HEK293 (cell line): Measurements from ENCODE around the gene MEIKIN.

ENCODE experiments used
- CTCF ChIA-PET: fragments of 350-600 bp; formaldehyde crosslinking; extraction: SDS; loops from one replicate; lab custom pipeline; 2021; ENCODE audit warnings: antibody characterized with exemption; lab: Yijun Ruan, JAX
- POLR2A ChIA-PET: fragments of 300-600 bp; formaldehyde crosslinking; extraction: SDS; loops from one replicate; lab custom pipeline; 2020; ENCODE audit warnings: antibody characterized with exemption, inconsistent platforms; lab: Yijun Ruan, JAX
- H3K27ac ChIP-seq: fragments of 200-500 bp; sonication (Bioruptor generic); 2 replicates; pipeline ENCODE4 v1.5.1; 2014; ENCODE audit warnings: low read depth, low read length, control low read depth, inconsistent platforms; ENCODE audit errors: extremely low read depth
- H3K36me3 ChIP-seq, 2 experiments: fragments of 200-500 bp in 1 of 2; sonication (Bioruptor generic) in 1 of 2; 1 replicate in 1 of 2; 2 replicates in 1 of 2; pipeline ENCODE4 v1.5.1; 2014 to 2017; ENCODE audit warnings: inconsistent platforms in 2 of 2, low read length in 2 of 2; ENCODE audit not compliant: control insufficient read depth in 2 of 2, insufficient read depth in 1 of 2
- H3K4me1 ChIP-seq: fragments of 200-500 bp; sonication (Bioruptor generic); 2 replicates; pipeline ENCODE4 v1.5.1; 2014; ENCODE audit warnings: mild to moderate bottlenecking, low read length, inconsistent platforms; ENCODE audit not compliant: control insufficient read depth, insufficient read depth
- H3K4me3 ChIP-seq: 2 replicates; pipeline ENCODE4 v1.5.1; 2011; ENCODE audit warnings: low read depth, mild to moderate bottlenecking, control low read depth, low read length, moderate library complexity
- H3K9me3 ChIP-seq: fragments of 200-500 bp; sonication (Bioruptor generic); 2 replicates; pipeline ENCODE4 v1.5.1; 2014; ENCODE audit warnings: low read depth, low read length, inconsistent platforms; ENCODE audit not compliant: control insufficient read depth, insufficient read depth
- KLF7 ChIP-seq: fragments of 450-650 bp; formaldehyde crosslinking; IDR thresholded peaks from 2 replicates; pipeline ENCODE4 v1.5.1; 2016; ENCODE audit warnings: missing biosample characterization, missing genetic modification characterization, borderline replicate concordance
- TCF7L2 ChIP-seq: IDR thresholded peaks from 2 replicates; pipeline ENCODE4 v1.6.1; 2011; ENCODE audit warnings: low read depth, mild to moderate bottlenecking, inconsistent platforms, low read length, moderate library complexity, borderline replicate concordance
- YY1 ChIP-seq: fragments of 450-650 bp; formaldehyde crosslinking; IDR thresholded peaks from 2 replicates; pipeline ENCODE4 v1.5.1; 2018; ENCODE audit warnings: missing biosample characterization, missing genetic modification characterization
- ZBTB17 ChIP-seq: fragments of 450-650 bp; formaldehyde crosslinking; IDR thresholded peaks from 2 replicates; pipeline ENCODE4 v1.5.1; 2016; ENCODE audit warnings: missing biosample characterization, missing genetic modification characterization
- ZFP37 ChIP-seq: fragments of 450-650 bp; formaldehyde crosslinking; IDR thresholded peaks from 2 replicates; pipeline ENCODE4 v1.5.1; 2016; ENCODE audit warnings: missing biosample characterization, missing genetic modification characterization
- ZNF138 ChIP-seq: fragments of 450-650 bp; formaldehyde crosslinking; IDR thresholded peaks from 2 replicates; pipeline ENCODE4 v1.5.1; 2016; ENCODE audit warnings: missing biosample characterization, missing genetic modification characterization, borderline replicate concordance
- ZNF169 ChIP-seq: fragments of 450-650 bp; formaldehyde crosslinking; IDR thresholded peaks from 2 replicates; pipeline ENCODE4 v1.5.1; 2016; ENCODE audit warnings: missing biosample characterization, missing genetic modification characterization
- ZNF184 ChIP-seq: fragments of 450-650 bp; IDR thresholded peaks from 2 replicates; pipeline ENCODE4 v1.5.1; 2018; ENCODE audit warnings: missing biosample characterization, mild to moderate bottlenecking, missing genetic modification characterization
- ZNF423 ChIP-seq: fragments of 450-650 bp; formaldehyde crosslinking; IDR thresholded peaks from 2 replicates; pipeline ENCODE4 v1.5.1; 2016; ENCODE audit warnings: missing biosample characterization, missing genetic modification characterization
- ZNF501 ChIP-seq: fragments of 450-650 bp; formaldehyde crosslinking; IDR thresholded peaks from 2 replicates; pipeline ENCODE4 v1.5.1; 2016; ENCODE audit warnings: missing biosample characterization, missing genetic modification characterization
- ZNF701 ChIP-seq: fragments of 450-650 bp; formaldehyde crosslinking; IDR thresholded peaks from 2 replicates; pipeline ENCODE4 v1.5.1; 2016; ENCODE audit warnings: missing biosample characterization, missing genetic modification characterization
- ZNF76 ChIP-seq: fragments of 450-650 bp; formaldehyde crosslinking; IDR thresholded peaks from 2 replicates; pipeline ENCODE4; 2016; ENCODE audit warnings: low read depth, missing biosample characterization, missing genetic modification characterization, borderline replicate concordance
- TF ChIP-seq, protein P1 (sequence below): fragments of 450-650 bp; formaldehyde crosslinking; IDR thresholded peaks from 2 replicates; pipeline ENCODE4 v1.5.1; 2016; ENCODE audit warnings: missing biosample characterization, missing genetic modification characterization
- TF ChIP-seq, protein P2 (sequence below): fragments of 450-650 bp; formaldehyde crosslinking; IDR thresholded peaks from 2 replicates; pipeline ENCODE4 v1.5.1; 2017; ENCODE audit warnings: missing biosample characterization, missing genetic modification characterization
- TF ChIP-seq, protein P3 (sequence below): fragments of 450-650 bp; formaldehyde crosslinking; IDR thresholded peaks from 2 replicates; pipeline ENCODE4 v1.5.1; 2016; ENCODE audit warnings: missing biosample characterization, missing genetic modification characterization
- TF ChIP-seq, protein P4 (sequence below): fragments of 450-650 bp; formaldehyde crosslinking; IDR thresholded peaks from 2 replicates; pipeline ENCODE4 v1.5.1; 2016; ENCODE audit warnings: missing biosample characterization, missing genetic modification characterization
- TF ChIP-seq, protein P5 (sequence below): fragments of 450-650 bp; formaldehyde crosslinking; IDR thresholded peaks from 2 replicates; pipeline ENCODE4 v1.5.0; 2017; ENCODE audit warnings: missing biosample characterization, missing genetic modification characterization, borderline replicate concordance

The MEIKIN gene

DNA sequence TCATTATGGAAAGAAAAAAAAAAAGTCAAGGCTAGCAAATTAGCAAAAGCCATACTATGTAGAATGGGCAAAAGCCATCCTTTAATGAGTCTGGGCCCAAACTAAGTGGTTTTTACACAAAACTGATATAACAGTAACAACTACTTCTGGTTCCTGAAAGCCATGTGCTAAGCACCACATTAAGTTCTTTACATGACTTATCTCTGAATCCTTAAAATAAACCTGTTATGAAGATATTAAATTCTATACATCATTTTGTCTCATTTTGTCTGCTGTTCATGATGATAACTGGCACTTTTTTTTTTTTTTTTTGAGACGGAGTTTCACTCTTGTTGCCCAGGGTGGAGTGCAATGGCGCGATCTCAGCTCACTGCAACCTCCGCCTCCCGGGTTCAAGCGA, 153.6 kb downstream of the MEIKIN start (continued):
- TF ChIP-seq, protein P1, sequence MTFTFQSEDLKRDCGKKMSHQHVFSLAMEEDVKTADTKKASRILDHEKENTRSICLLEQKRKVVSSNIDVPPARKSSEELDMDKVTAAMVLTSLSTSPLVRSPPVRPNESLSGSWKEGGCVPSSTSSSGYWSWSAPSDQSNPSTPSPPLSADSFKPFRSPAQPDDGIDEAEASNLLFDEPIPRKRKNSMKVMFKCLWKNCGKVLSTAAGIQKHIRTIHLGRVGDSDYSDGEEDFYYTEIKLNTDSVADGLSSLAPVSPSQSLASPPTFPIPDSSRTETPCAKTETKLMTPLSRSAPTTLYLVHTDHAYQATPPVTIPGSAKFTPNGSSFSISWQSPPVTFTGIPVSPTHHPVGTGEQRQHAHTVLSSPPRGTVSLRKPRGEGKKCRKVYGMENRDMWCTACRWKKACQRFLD, result no peak
- TF ChIP-seq KLF7 (tag by site-specific recombination) (no peak), ZBTB17 (tag by site-specific recombination) (no peak), ZNF169 (tag by site-specific recombination) (no peak), ZNF501 (tag by site-specific recombination) (no peak), ZNF701 (tag by site-specific recombination) (no peak), ZNF138 (tag by site-specific recombination) (no peak)
- TF ChIP-seq, protein P2, sequence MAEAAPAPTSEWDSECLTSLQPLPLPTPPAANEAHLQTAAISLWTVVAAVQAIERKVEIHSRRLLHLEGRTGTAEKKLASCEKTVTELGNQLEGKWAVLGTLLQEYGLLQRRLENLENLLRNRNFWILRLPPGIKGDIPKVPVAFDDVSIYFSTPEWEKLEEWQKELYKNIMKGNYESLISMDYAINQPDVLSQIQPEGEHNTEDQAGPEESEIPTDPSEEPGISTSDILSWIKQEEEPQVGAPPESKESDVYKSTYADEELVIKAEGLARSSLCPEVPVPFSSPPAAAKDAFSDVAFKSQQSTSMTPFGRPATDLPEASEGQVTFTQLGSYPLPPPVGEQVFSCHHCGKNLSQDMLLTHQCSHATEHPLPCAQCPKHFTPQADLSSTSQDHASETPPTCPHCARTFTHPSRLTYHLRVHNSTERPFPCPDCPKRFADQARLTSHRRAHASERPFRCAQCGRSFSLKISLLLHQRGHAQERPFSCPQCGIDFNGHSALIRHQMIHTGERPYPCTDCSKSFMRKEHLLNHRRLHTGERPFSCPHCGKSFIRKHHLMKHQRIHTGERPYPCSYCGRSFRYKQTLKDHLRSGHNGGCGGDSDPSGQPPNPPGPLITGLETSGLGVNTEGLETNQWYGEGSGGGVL (tag by site-specific recombination), result no peak

DNA sequence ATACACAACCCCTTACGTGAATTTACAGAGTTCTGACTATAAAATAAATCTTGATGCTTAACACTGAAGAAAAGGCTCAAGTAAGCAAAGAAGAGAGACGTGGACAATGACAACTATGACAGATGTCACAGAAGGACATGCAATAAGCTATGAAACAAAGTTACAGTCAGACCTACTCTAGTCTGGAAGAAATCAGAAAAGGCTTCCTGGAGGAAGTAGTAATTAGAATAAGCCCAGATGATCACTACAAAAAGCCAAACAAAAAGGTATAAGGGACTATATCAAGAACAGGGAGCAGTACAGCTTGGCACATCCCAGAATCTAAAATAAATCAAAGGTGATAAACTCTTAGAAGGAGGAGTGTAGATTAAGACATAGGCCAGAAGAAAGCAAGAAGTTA, 154.9 kb downstream of the MEIKIN start:
- CTCF ChIA-PET, result interaction anchor here (0.6 kb wide), 1 partner anchor 43 kb away, joined by 4 read pairs; no protein-coding TSS in a partner anchor
- Histone ChIP-seq H3K9me3 (no peaks in the 10 kb centered on the region), H3K36me3 (peaks cover 0 to 4% of the 10 kb centered on the region in 2 experiments; a peak in 1 of 3 replicates), H3K4me3 (no peak overlapping the region), H3K4me1 (peaks cover 9% of the 10 kb centered on the region), H3K27ac (no peak overlapping the region)
- POLR2A ChIA-PET, result interaction anchor here (0.7 kb wide), 2 partner anchors 9 to 1263 kb away, joined by 5 read pairs; no protein-coding TSS in a partner anchor
- TF ChIP-seq ZNF76 (tag by site-specific recombination) (no peak), ZNF169 (tag by site-specific recombination) (no peak), TCF7L2 (no peak), YY1 (tag by site-specific recombination) (no peak)
- TF ChIP-seq, protein P3, sequence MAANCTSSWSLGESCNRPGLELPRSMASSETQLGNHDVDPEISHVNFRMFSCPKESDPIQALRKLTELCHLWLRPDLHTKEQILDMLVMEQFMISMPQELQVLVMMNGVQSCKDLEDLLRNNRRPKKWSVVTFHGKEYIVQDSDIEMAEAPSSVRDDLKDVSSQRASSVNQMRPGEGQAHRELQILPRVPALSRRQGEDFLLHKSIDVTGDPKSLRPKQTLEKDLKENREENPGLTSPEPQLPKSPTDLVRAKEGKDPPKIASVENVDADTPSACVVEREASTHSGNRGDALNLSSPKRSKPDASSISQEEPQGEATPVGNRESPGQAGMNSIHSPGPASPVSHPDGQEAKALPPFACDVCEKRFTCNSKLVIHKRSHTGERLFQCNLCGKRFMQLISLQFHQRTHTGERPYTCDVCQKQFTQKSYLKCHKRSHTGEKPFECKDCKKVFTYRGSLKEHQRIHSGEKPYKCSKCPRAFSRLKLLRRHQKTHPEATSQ (tag by site-specific recombination), result no peak
- TF ChIP-seq, protein P4, sequence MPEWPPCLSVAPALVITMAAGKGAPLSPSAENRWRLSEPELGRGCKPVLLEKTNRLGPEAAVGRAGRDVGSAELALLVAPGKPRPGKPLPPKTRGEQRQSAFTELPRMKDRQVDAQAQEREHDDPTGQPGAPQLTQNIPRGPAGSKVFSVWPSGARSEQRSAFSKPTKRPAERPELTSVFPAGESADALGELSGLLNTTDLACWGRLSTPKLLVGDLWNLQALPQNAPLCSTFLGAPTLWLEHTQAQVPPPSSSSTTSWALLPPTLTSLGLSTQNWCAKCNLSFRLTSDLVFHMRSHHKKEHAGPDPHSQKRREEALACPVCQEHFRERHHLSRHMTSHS (tag by site-specific recombination), result no peak

DNA sequence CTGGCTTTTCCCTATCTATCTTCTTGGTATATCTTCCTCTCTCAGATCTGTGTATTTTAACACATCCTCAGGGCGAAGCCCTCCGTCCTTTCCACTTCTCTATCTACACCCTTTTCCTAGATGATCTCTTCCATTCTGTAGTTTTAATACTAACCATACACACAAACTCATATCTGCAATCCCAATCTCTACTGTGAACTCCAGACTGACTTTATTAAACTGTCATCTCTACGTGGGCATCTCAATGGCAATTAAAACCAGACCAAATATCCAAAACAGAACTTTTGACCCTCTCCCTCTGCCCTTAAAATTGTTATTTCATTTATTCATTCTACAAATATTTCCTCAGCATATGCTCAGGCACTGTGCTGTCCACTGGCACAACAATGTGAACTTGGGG, 155.7 kb downstream of the MEIKIN start:
- Histone ChIP-seq H3K4me1 (peaks cover 9% of the 10 kb centered on the region), H3K27ac (no peak overlapping the region), H3K9me3 (no peaks in the 10 kb centered on the region), H3K4me3 (no peak overlapping the region), H3K36me3 (peaks cover 0 to 4% of the 10 kb centered on the region in 2 experiments; a peak in 1 of 3 replicates)
- ChIA-PET CTCF (no interaction called here), POLR2A (no interaction called here)
- TF ChIP-seq ZFP37, result no peak
- TF ChIP-seq ZNF184, result no peak
- TF ChIP-seq, protein P5, sequence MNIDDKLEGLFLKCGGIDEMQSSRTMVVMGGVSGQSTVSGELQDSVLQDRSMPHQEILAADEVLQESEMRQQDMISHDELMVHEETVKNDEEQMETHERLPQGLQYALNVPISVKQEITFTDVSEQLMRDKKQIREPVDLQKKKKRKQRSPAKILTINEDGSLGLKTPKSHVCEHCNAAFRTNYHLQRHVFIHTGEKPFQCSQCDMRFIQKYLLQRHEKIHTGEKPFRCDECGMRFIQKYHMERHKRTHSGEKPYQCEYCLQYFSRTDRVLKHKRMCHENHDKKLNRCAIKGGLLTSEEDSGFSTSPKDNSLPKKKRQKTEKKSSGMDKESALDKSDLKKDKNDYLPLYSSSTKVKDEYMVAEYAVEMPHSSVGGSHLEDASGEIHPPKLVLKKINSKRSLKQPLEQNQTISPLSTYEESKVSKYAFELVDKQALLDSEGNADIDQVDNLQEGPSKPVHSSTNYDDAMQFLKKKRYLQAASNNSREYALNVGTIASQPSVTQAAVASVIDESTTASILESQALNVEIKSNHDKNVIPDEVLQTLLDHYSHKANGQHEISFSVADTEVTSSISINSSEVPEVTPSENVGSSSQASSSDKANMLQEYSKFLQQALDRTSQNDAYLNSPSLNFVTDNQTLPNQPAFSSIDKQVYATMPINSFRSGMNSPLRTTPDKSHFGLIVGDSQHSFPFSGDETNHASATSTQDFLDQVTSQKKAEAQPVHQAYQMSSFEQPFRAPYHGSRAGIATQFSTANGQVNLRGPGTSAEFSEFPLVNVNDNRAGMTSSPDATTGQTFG (tag by site-specific recombination), result no peak
- TF ChIP-seq ZNF423, result no peak
